SJCRH30 (cell line): ENCODE measurements around the gene PAIP2. TPM values are rescaled to one million over a fixed set of nuclear protein-coding genes. Genes with fewer than 3 reads are reported as not detected.
"Not testable (repeated sequence)": the region's sequence is repeated elsewhere in the genome, so short reads cannot be mapped to it uniquely, and the experiment has no call there.

Experiments
- DNase-seq, 2 experiments: peaks; one replicate each; pipeline ENCODE4 v3.0.0-alpha.2; 2015 to 2020
- H3K27ac ChIP-seq: fragments of 250-450 bp; sonication (Bioruptor Pico); 2 replicates; pipeline ENCODE4 v1.5.1; 2020; ENCODE audit warnings: mild to moderate bottlenecking, moderate library complexity
- H3K27me3 ChIP-seq: fragments of 250-450 bp; sonication (Bioruptor Pico); 2 replicates; pipeline ENCODE4 v1.5.1; 2020; ENCODE audit warnings: mild to moderate bottlenecking, moderate library complexity
- H3K36me3 ChIP-seq: fragments of 250-450 bp; sonication (Bioruptor Pico); 2 replicates; pipeline ENCODE4 v1.5.1; 2020; ENCODE audit warnings: mild to moderate bottlenecking, moderate library complexity
- H3K4me1 ChIP-seq: fragments of 250-450 bp; sonication (Bioruptor Pico); 2 replicates; pipeline ENCODE4 v1.5.1; 2020; ENCODE audit warnings: mild to moderate bottlenecking, moderate library complexity
- H3K4me3 ChIP-seq: fragments of 250-450 bp; sonication (Bioruptor Pico); 2 replicates; pipeline ENCODE4 v1.5.1; 2020; ENCODE audit warnings: mild to moderate bottlenecking, moderate library complexity
- H3K9me3 ChIP-seq: fragments of 250-450 bp; sonication (Bioruptor Pico); replicated peaks from 2 replicates; pipeline ENCODE4 v1.5.1; 2020; ENCODE audit warnings: mild to moderate bottlenecking, moderate library complexity
- total RNA-seq: library from RNA; depleted of rRNA; stranded (reverse); fragments of >200 nt; shearing (Covaris generic); gene quantifications from 2 replicates; pipeline ENCODE4 v1.2.3, GENCODE V29; 2014

PAIP2 gene
- total RNA-seq, 1 experiment from 2014 or later = 131 TPM

- H3K4me3 ChIP-seq = no peak overlapping the region
- no peaks in the 10 kb centered on the region for H3K27me3 ChIP-seq
- no peaks in the 10 kb centered on the region for H3K9me3 ChIP-seq
- H3K27ac ChIP-seq = no peak overlapping the region
- H3K4me1 ChIP-seq = peaks cover 14% of the 10 kb centered on the region
- no peaks in the 10 kb centered on the region for H3K36me3 ChIP-seq
- DNase-seq = no peak
These were observed 58.0 kb downstream of the PAIP2 start for GRCh38 chr5:139399501-139400121.

DNA sequence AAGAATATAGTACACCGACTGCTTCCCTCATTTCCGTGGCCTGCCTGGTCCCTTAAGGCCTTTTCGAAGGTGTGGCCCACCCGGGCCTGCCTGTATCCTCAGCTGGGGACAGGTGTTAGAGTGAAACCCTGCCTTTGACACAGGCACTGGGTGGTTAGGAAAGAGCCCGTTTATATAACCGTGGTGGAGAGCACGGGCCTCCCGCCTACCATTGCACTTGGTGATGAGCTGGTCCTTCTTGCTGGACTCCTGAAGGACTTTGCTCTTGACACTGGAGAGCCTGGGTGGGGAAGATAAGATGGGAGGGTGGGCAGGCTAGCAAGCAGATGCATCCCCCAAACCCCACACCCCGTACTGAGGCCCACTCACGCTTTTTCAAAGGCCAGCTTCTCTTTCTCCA, 59.9 kb downstream of the PAIP2 start:
- no peaks in the 10 kb centered on the region for H3K27me3 ChIP-seq
- H3K4me1 ChIP-seq = no peaks in the 10 kb centered on the region
- no peaks in the 10 kb centered on the region for H3K36me3 ChIP-seq
- no peak overlapping the region for H3K4me3 ChIP-seq
- no peak overlapping the region for H3K27ac ChIP-seq
- no peak for DNase-seq
- no peaks in the 10 kb centered on the region for H3K9me3 ChIP-seq

DNA sequence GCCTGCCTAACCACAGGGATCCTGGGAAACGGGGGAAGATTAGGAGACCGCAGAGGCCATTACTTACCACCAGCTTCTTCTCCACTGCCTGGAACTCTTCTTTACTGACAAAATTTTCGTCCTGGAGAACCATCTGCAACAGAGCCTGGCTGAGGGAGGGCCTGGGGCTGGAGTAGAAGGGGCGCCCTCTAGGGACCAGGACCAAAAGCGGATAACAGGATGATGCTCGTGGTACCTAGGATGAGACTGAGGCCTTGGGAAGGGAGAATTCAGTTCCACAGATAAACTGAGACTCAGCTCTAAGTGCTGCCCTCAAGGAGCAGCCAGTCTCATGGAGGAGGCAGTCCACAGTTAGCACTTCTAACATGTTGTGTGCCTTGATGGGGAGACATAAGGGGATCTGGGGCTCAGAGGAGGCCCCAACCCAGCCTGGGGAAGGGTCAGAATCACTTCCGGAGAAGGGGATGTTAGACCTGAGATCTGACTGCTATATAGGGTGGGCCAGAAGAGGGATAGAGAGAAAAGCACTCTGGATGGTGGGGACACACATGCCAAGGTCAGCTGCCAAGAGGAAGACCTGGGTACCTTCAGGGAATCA, 61.0 kb downstream of the PAIP2 start:
- Histone ChIP-seq H3K4me1 (no peaks in the 10 kb centered on the region), H3K4me3 (no peak overlapping the region), H3K27me3 (no peaks in the 10 kb centered on the region), H3K9me3 (no peaks in the 10 kb centered on the region), H3K36me3 (no peaks in the 10 kb centered on the region), H3K27ac (no peak overlapping the region)
- DNase-seq = peak; percentile 49 to 63

- Histone ChIP-seq H3K4me1 (no peaks in the 10 kb centered on the region), H3K4me3 (peak overlapping the region; percentile 59), H3K9me3 (no peaks in the 10 kb centered on the region), H3K36me3 (no peaks in the 10 kb centered on the region), H3K27me3 (no peaks in the 10 kb centered on the region), H3K27ac (peak overlapping the region; percentile 60)
- no peak for DNase-seq
These were observed 61.7 kb downstream of the PAIP2 start for GRCh38 chr5:139403418-139403786.

GRCh38 chr5:139403787-139404483, 62.3 kb downstream of the PAIP2 start, which contains the start of gene SPATA24:
TSS of gene SPATA24 (minus strand) at chr5:139404089. CDS start at chr5:139404060, 29 bp downstream.
- H3K9me3 ChIP-seq = no peaks in the 10 kb centered on the region
- H3K27me3 ChIP-seq = no peaks in the 10 kb centered on the region
- peak within 1 kb of the TSS; percentile 59 for H3K4me3 ChIP-seq
- DNase-seq = peak; percentile 97 to 98
- peak within 1 kb of the TSS; percentile 60 for H3K27ac ChIP-seq
- no peaks in the 10 kb centered on the region for H3K4me1 ChIP-seq
- no peaks in the 10 kb centered on the region for H3K36me3 ChIP-seq

GRCh38 chr5:139404484-139404840, 62.8 kb downstream of the PAIP2 start:
- Histone ChIP-seq H3K4me3 (peak overlapping the region; percentile 59), H3K27ac (peak overlapping the region; percentile 60), H3K27me3 (no peaks in the 10 kb centered on the region), H3K9me3 (no peaks in the 10 kb centered on the region), H3K36me3 (no peaks in the 10 kb centered on the region), H3K4me1 (no peaks in the 10 kb centered on the region)
- no peak for DNase-seq

- Histone ChIP-seq H3K9me3 (no peaks in the 10 kb centered on the region), H3K27me3 (no peaks in the 10 kb centered on the region), H3K27ac (no peak overlapping the region), H3K4me1 (no peaks in the 10 kb centered on the region), H3K4me3 (no peak overlapping the region), H3K36me3 (no peaks in the 10 kb centered on the region)
- no peak for DNase-seq
These were observed 65.3 kb downstream of the PAIP2 start for GRCh38 chr5:139406963-139407362.

DNA sequence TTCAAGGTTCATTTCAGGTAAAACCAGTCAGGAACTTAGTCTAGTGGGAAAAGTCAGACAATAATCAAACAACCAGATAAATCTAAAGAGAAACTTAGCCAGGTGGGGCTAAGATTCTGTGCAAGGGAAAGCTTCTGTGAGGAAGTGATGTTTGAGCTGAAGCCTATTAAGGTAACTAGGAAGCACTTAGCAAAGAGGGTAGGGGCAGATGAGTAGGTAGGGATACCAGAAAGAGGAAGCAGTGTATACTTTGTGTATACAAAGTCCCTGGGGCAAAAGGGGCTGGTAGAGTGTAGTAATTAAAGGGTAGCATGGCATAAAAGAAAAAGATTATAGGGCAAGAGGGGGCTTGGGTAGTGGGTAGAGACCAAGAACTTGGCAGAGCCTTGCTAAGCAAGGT, 65.9 kb downstream of the PAIP2 start:
- H3K9me3 ChIP-seq = no peaks in the 10 kb centered on the region
- DNase-seq = no peak
- H3K27me3 ChIP-seq = no peaks in the 10 kb centered on the region
- no peak overlapping the region for H3K4me3 ChIP-seq
- no peaks in the 10 kb centered on the region for H3K4me1 ChIP-seq
- H3K36me3 ChIP-seq = no peaks in the 10 kb centered on the region
- H3K27ac ChIP-seq = no peak overlapping the region

- H3K4me3 ChIP-seq = no peak overlapping the region
- H3K36me3 ChIP-seq = no peaks in the 10 kb centered on the region
- no peak for DNase-seq
- no peaks in the 10 kb centered on the region for H3K9me3 ChIP-seq
- H3K27ac ChIP-seq = no peak overlapping the region
- no peaks in the 10 kb centered on the region for H3K4me1 ChIP-seq
- H3K27me3 ChIP-seq = no peaks in the 10 kb centered on the region
These were observed 66.5 kb downstream of the PAIP2 start for GRCh38 chr5:139408191-139408590.

DNA sequence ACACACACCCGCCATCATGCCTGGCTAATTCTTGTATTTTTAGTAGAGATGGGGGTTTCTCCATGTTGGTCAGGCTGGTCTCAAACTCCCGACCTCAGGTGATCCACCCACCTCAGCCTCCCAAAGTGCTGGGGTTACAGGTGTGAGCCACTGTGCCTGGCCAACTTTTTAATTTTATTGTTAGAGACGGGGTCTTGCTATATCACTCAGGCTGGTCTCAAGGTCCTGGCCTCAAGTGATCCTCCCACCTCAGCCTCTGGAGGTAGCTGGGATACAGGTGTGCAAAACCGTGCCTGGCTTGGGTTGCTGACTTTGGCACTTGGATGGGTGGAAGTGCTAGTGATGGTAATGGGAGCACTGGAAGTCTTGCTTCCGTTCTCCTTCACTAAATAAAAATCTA, 67.5 kb downstream of the PAIP2 start:
- H3K4me1 ChIP-seq, H3K27ac ChIP-seq, H3K9me3 ChIP-seq, H3K36me3 ChIP-seq, H3K4me3 ChIP-seq, DNase-seq, H3K27me3 ChIP-seq: not testable (repeated sequence)

GRCh38 chr5:139410121-139410992, 68.7 kb downstream of the PAIP2 start:
- Histone ChIP-seq H3K27ac (no peak overlapping the region), H3K27me3 (no peaks in the 10 kb centered on the region), H3K9me3 (no peaks in the 10 kb centered on the region), H3K4me3 (no peak overlapping the region), H3K4me1 (peaks cover 12% of the 10 kb centered on the region), H3K36me3 (no peaks in the 10 kb centered on the region)
- DNase-seq = no peak

GRCh38 chr5:139410993-139411828, 69.6 kb downstream of the PAIP2 start:
- H3K27ac ChIP-seq = no peak overlapping the region
- no peak overlapping the region for H3K4me3 ChIP-seq
- H3K4me1 ChIP-seq = peaks cover 14% of the 10 kb centered on the region
- no peak for DNase-seq
- no peaks in the 10 kb centered on the region for H3K9me3 ChIP-seq
- H3K36me3 ChIP-seq = no peaks in the 10 kb centered on the region
- no peaks in the 10 kb centered on the region for H3K27me3 ChIP-seq

DNA sequence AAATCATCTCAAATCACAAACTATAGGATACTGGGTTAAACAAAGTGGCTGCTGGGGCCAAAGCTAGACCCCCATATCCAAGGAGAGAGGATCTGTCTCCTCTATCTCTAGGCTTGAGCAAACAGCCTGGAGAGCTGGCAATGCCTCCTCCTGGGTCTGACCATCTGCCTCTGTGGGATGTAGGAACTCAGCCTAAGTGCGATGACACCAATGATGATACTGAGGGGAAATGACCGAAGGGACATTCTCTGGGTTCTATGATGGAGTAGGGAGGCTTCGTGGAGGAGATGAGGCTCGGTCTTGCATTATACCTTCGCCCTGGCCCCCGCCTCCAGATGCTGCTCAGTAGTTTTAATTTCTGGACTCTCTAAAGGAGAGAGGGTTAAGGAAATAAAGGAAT, 71.5 kb downstream of the PAIP2 start:
- H3K4me3 ChIP-seq = no peak overlapping the region
- H3K36me3 ChIP-seq = peaks cover 3% of the 10 kb centered on the region; the same call in 1 of the 2 replicates
- H3K27ac ChIP-seq = no peak overlapping the region
- DNase-seq = no peak
- no peaks in the 10 kb centered on the region for H3K9me3 ChIP-seq
- H3K4me1 ChIP-seq = peaks cover 14% of the 10 kb centered on the region
- no peaks in the 10 kb centered on the region for H3K27me3 ChIP-seq

DNA sequence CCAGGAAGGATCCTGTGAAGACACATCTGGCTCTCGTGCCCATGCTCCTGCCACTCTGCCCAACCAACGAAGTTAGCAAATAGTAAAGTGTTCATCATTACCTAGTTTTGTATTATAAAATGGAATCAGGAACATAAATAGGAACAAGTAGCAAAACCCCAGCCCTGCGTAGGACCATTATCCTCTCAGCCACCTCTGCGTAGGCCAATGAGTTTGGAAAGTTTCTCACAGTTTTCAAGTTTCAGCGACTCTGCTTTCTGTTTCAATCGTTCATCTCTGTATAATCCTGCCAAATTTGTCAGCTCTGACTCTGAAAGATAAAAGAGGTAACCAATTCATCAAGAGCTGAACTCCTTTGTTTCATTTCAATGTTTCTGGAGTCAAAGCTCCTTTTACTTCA, 72.3 kb downstream of the PAIP2 start:
- Histone ChIP-seq H3K4me3 (no peak overlapping the region), H3K27ac (peak overlapping the region; percentile 54), H3K27me3 (no peaks in the 10 kb centered on the region), H3K36me3 (peaks cover 4% of the 10 kb centered on the region; the same call in 1 of the 2 replicates), H3K9me3 (no peaks in the 10 kb centered on the region), H3K4me1 (peaks cover 14% of the 10 kb centered on the region)
- DNase-seq = no peak
